Activated CD8-positive, alpha-beta memory T cell treated with anti-CD3 and anti-CD28 coated beads, Interleukin-2, amount 10 ng/mL, durations not matched to agents 7 days and 5 days (primary cell): ENCODE results near the gene POP4. TPM values are rescaled to one million over a fixed set of nuclear protein-coding genes. Genes with fewer than 3 reads are reported as not detected.

Experiments
- ATAC-seq: fragments of 150-1000 bp; cut with Tn5 transposase; one replicate; pipeline ENCODE4 v1.10.0; 2021; ENCODE audit warnings: moderate library complexity
- CTCF ChIA-PET: fragments of 350-600 bp; sonication (Branson Sonifier 250); formaldehyde crosslinking; loops from one replicate; lab custom pipeline; 2021; ENCODE audit warnings: antibody characterized with exemption; lab: Charles Lee
- DNase-seq: peaks from one replicate; pipeline ENCODE4 v3.0.0-alpha.2; 2020
- H3K27ac Mint-ChIP-seq: one replicate; pipeline ENCODE4 v1.8.0; 2021; ENCODE audit warnings: mild to moderate bottlenecking, mixed read lengths
- H3K27me3 Mint-ChIP-seq: one replicate; pipeline ENCODE4 v1.8.0; 2021; ENCODE audit warnings: mixed read lengths
- H3K36me3 Mint-ChIP-seq: one replicate; pipeline ENCODE4 v1.8.0; 2021; ENCODE audit warnings: mild to moderate bottlenecking, mixed read lengths
- H3K4me1 Mint-ChIP-seq: one replicate; pipeline ENCODE4 v1.8.0; 2021; ENCODE audit warnings: mixed read lengths
- H3K4me3 Mint-ChIP-seq: one replicate; pipeline ENCODE4 v1.8.0; 2021; ENCODE audit warnings: mild to moderate bottlenecking, moderate library complexity, mixed read lengths
- H3K9me3 Mint-ChIP-seq: one replicate; pipeline ENCODE4 v1.8.0; 2022; ENCODE audit warnings: low read depth, mixed read lengths
- total RNA-seq, 2 experiments: library from RNA; stranded (reverse); gene quantifications; one replicate each; pipeline ENCODE4 v1.2.3, GENCODE V29; 2021

The POP4 gene
- total RNA-seq, 2 experiments from 2014 or later, result 96.6 to 106 TPM

DNA sequence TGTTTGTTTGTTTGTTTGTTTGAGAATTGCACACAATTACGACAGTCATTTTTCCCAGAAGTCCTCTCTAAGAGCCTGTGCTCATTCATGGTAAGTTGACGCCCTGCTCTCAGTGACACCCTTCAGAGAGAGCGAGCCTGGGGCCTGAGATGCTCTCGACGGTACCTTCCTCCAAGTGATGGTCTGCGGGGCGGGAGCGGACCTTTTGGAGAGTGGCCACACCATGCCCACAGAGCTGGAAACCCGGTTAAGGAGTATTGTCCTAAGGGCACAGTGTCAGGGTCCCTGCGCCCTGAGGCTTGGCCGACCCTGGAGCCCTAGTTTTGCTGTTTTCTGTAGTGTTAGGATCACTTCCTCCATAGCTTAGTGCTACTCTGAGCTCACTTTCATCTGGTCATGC lies 3.6 kb downstream of the POP4 start:
- CTCF ChIA-PET, result interaction anchor here (1.2 to 8.6 kb wide), 12 partner anchors 13 to 112 kb away, joined by 4 to 171 read pairs (median 15); partner anchors contain the start of genes C19orf12 and PLEKHF1
- peak overlapping the region; percentile 81 for H3K27ac Mint-ChIP-seq
- H3K4me3 Mint-ChIP-seq, result no peak overlapping the region
- H3K36me3 Mint-ChIP-seq, result peaks cover 28% of the 10 kb centered on the region
- ATAC-seq, result no peak
- H3K27me3 Mint-ChIP-seq, result no peaks in the 10 kb centered on the region
- H3K9me3 Mint-ChIP-seq, result no peaks in the 10 kb centered on the region
- peaks cover 38% of the 10 kb centered on the region for H3K4me1 Mint-ChIP-seq
- no peak for DNase-seq

DNA sequence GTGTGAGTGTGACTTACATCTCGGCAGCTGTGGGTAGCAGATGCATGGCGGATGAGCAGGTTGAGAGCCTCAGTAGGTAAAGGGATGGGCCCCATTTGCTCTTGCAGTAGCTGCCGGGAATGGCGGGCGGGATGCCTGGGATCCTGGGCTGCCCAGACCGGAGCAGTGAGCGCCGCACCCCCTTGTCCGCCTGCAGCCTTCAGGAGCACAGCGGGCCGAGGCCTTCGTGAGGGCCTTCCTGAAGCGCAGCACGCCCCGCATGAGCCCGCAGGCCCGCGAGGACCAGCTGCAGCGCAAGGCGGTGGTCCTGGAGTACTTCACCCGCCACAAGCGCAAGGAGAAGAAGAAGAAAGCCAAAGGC lies 4.1 kb downstream of the POP4 start:
- H3K9me3 Mint-ChIP-seq, result no peaks in the 10 kb centered on the region
- H3K4me3 Mint-ChIP-seq, result peak overlapping the region; percentile 54
- no peak for ATAC-seq
- peaks cover 35% of the 10 kb centered on the region for H3K4me1 Mint-ChIP-seq
- H3K36me3 Mint-ChIP-seq, result peaks cover 32% of the 10 kb centered on the region
- CTCF ChIA-PET, result interaction anchor here (0.6 to 8.6 kb wide), 25 partner anchors 13 to 198 kb away, joined by 3 to 171 read pairs (median 7); partner anchors contain the start of genes C19orf12 and PLEKHF1
- no peaks in the 10 kb centered on the region for H3K27me3 Mint-ChIP-seq
- H3K27ac Mint-ChIP-seq, result peak overlapping the region; percentile 81
- no peak for DNase-seq

DNA sequence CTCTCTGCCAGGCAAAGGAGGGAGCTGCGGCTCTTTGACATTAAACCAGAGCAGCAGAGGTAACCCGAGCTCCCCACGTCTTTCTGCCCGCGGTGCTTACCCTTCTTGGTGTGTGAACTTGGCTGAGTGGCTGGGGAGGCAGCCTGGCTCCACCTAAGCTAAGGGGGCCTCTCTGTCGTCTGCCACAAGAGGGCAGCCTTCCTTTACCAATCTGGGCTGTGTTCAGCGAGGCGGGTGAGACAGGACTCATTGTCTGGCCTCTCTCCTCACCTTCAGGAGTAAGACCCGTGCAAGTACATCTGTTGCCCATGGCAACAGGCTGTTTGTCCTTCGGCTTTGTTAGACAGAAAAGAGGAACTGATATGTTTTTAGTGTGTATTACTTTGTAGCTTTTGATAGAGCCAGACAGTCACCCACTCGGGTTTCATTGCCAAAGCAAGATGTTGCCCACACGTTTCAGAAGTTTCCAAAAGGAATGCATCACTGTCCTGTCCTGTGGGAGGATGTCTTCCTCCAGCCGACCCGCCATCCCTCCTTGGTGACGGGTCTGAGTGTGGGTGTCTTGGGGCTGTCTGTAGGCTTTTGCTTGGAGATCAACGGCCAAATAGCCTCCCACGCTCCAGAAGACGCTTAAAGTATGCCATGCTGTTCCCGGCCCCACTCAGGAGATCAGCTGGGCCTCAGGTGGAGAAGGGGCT lies 4.6 kb downstream of the POP4 start:
- peak; percentile 93 for DNase-seq
- no peaks in the 10 kb centered on the region for H3K27me3 Mint-ChIP-seq
- peak overlapping the region; percentile 81 for H3K27ac Mint-ChIP-seq
- ATAC-seq, result peak; percentile 76
- no peak overlapping the region for H3K4me3 Mint-ChIP-seq
- H3K4me1 Mint-ChIP-seq, result peaks cover 35% of the 10 kb centered on the region
- H3K9me3 Mint-ChIP-seq, result no peaks in the 10 kb centered on the region
- CTCF ChIA-PET, result interaction anchor here (0.6 to 8.6 kb wide), 27 partner anchors 12 to 198 kb away, joined by 3 to 171 read pairs (median 7); partner anchors contain the start of genes C19orf12 and PLEKHF1
- peaks cover 37% of the 10 kb centered on the region for H3K36me3 Mint-ChIP-seq

DNA sequence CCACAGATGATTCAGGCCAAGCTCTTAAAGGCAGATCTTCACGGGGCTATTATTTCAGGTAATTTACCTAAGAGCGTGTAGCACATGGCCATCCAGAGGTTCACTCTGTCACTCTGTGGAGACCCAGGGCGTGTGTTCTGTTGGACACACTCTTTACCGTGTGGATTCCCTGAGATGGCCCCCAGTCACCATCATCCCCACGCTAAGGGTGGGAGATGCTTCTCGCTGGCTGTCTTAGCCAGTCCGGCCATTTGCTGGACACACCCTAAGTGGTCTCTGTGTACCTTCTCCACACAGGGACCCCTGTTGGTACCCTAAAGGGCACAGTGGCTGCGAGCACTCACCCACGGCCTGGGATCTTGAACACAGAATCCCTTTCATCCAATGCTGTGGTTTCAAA lies 6.0 kb downstream of the POP4 start:
- H3K27ac Mint-ChIP-seq, result peak overlapping the region; percentile 35
- no peak for ATAC-seq

DNA sequence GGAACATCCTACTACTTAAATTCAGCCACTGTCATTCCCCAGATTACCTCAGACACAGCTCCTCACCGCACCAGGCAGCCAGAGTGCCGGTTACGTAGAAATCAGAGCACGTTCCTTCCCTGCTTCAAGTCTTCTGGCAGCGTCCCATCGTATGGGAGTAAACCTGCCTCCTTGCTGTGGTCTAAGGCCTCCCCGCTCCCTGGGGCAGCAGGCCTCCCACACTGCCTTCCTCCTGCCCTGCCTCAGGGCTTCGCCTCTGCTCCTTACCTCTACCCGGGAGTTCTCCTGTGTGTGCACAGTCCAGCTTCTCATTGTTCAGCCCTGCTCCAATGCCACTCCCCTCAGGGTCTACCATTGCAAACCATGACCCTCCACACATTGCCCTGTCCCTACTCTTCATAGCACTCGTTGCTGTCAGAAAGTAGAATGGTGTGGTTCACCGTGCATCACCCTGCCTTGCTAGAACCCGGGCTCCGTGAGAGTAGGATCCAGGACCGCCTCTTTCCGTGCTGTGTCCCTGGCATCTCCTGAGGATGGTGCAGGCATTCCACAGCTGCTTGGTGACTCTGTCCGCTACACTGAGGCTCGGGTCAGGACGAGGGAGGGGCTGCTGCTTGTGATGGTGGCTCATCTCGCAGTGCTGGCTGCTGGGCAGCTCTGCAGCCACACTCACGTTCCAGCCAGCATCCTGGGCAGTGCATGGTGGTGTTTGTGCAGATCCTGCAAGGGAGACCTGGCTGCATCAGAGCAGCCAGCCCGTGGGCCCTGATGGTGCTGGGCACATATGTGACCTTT lies 6.9 kb downstream of the POP4 start:
- Mint-ChIP-seq H3K27me3 (no peaks in the 10 kb centered on the region), H3K27ac (no peak overlapping the region), H3K4me3 (no peak overlapping the region), H3K4me1 (peaks cover 25% of the 10 kb centered on the region), H3K9me3 (no peaks in the 10 kb centered on the region), H3K36me3 (peaks cover 40% of the 10 kb centered on the region)
- DNase-seq (no peak), ATAC-seq (no peak)
- CTCF ChIA-PET, result interaction anchor here (1.4 to 8.6 kb wide), 5 partner anchors 10 to 101 kb away, joined by 4 to 171 read pairs (median 153); partner anchors contain the start of gene C19orf12

More for the DNA sequence above, 6.0 kb downstream of the POP4 start:
- Mint-ChIP-seq H3K27me3 (no peaks in the 10 kb centered on the region), H3K4me1 (peaks cover 29% of the 10 kb centered on the region), H3K36me3 (peaks cover 40% of the 10 kb centered on the region), H3K9me3 (no peaks in the 10 kb centered on the region), H3K4me3 (no peak overlapping the region)
- CTCF ChIA-PET, result interaction anchor here (2.0 to 8.6 kb wide), 7 partner anchors 11 to 118 kb away, joined by 6 to 171 read pairs (median 74); partner anchors contain the start of genes C19orf12 and PLEKHF1
- DNase-seq, result no peak

DNA sequence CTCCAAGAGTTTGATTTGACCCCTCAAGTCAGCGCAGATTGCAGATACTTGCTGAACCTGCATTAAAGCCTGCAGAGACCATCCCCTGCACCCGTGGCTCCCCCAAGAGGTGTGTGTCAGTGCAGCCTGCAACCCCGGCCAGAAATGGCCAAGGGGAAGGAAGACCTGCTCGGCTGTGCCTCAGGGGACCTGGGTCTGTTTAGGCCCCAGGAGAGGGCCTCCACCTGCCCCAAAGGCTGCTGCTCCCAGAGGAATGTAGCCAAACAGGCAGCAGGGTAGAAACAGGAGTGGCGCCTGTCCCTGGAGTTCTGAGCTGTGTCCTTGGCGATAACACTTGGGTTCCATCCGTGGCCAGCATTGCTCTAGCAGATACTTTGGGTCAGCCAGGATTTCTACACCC lies 8.0 kb downstream of the POP4 start:
- Mint-ChIP-seq H3K36me3 (peaks cover 38% of the 10 kb centered on the region), H3K9me3 (no peaks in the 10 kb centered on the region), H3K27ac (no peak overlapping the region), H3K4me3 (no peak overlapping the region), H3K4me1 (peaks cover 23% of the 10 kb centered on the region), H3K27me3 (no peaks in the 10 kb centered on the region)
- no peak for DNase-seq
- CTCF ChIA-PET, result interaction anchor here (1.4 kb wide), 3 partner anchors 7 to 77 kb away, joined by 4 to 6 read pairs (median 4); partner anchors contain the start of gene POP4
- ATAC-seq, result no peak

DNA sequence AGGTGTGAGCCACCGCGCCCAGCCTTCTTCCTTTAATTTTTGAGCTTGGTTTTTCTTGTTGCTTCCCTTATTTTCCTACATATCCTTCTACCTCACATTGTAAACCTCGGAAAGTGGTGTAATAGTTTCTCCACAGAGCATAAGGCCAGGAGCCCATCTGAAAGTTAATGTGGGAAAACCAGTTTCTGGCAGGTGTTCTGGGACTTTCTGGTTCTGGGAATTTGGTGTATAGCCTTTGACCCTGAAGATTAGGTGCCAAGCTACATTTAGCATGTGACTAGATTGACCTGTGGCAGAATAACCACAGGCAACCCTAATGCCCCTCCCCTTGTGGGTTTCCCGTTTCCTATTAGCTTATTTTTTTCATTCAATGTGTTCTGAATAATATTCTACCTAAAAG lies 8.7 kb downstream of the POP4 start:
- DNase-seq (no peak), ATAC-seq (no peak)
- CTCF ChIA-PET, result interaction anchor here (0.7 to 1.4 kb wide), 5 partner anchors 8 to 76 kb away, joined by 3 to 6 read pairs (median 4); partner anchors contain the start of gene POP4
- Mint-ChIP-seq H3K4me1 (peaks cover 18% of the 10 kb centered on the region), H3K4me3 (no peak overlapping the region), H3K9me3 (no peaks in the 10 kb centered on the region), H3K27ac (no peak overlapping the region), H3K36me3 (peaks cover 38% of the 10 kb centered on the region), H3K27me3 (no peaks in the 10 kb centered on the region)

DNA sequence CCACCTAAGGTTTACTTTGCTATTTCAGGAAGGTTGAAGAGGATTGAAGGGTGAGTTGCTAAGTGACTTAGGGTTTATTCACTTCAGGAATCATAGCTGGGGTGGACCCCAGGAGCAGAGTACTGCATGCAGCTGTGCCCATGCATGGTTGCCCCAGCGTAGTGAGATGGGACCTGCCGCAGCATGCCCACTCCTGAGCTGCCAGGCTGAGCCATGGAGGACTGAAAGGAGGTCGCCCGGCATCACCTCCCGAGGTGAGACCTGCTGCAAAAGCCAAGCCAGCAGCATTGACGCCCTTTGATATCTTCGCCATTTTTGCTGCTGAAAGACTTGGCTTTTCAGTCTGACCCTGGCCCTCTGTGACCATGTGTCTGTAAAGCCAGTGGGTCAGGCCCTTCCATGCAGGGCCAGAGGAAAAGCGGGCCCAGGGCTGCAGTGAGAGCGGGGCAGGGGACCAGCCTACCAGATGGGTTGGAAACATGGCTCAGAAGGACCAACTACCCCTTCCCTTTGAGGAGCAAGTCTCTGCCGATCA lies 9.9 kb downstream of the POP4 start:
- no peak for ATAC-seq
- DNase-seq, result no peak
- H3K36me3 Mint-ChIP-seq, result peaks cover 33% of the 10 kb centered on the region
- CTCF ChIA-PET, result interaction anchor here (1.3 to 14.7 kb wide), 2 partner anchors 48 to 74 kb away, joined by 5 to 196 read pairs; partner anchors contain the start of gene PLEKHF1
- peaks cover 17% of the 10 kb centered on the region for H3K4me1 Mint-ChIP-seq
- no peaks in the 10 kb centered on the region for H3K27me3 Mint-ChIP-seq
- H3K4me3 Mint-ChIP-seq, result no peak overlapping the region
- H3K27ac Mint-ChIP-seq, result no peak overlapping the region
- no peaks in the 10 kb centered on the region for H3K9me3 Mint-ChIP-seq

DNA sequence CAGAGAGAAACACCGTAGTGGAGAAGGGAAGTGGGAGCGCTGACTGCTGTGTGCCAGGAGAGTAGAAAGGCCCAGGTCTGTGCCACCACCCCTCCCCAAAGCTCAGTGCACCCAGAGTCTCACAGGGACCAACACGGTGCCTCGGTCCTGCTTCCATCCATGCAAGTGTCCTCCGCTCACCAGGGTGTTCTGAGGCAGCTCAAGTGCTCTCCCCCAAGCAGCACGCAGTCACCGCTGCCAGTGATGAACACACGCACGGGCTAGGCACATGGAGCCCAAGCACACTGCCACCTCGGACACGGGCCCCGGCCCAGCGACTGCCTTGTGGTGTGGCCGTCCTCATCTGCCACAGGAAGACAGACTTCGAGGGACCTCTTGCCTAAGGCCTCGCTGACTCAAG lies 10.5 kb downstream of the POP4 start:
- Mint-ChIP-seq H3K4me1 (peaks cover 20% of the 10 kb centered on the region), H3K9me3 (no peaks in the 10 kb centered on the region), H3K27ac (no peak overlapping the region), H3K27me3 (no peaks in the 10 kb centered on the region), H3K36me3 (peaks cover 30% of the 10 kb centered on the region), H3K4me3 (no peak overlapping the region)
- DNase-seq, result no peak
- no peak for ATAC-seq
- CTCF ChIA-PET, result interaction anchor here (0.7 to 14.7 kb wide), 5 partner anchors 9 to 100 kb away, joined by 3 to 196 read pairs (median 5); partner anchors contain the start of gene PLEKHF1

DNA sequence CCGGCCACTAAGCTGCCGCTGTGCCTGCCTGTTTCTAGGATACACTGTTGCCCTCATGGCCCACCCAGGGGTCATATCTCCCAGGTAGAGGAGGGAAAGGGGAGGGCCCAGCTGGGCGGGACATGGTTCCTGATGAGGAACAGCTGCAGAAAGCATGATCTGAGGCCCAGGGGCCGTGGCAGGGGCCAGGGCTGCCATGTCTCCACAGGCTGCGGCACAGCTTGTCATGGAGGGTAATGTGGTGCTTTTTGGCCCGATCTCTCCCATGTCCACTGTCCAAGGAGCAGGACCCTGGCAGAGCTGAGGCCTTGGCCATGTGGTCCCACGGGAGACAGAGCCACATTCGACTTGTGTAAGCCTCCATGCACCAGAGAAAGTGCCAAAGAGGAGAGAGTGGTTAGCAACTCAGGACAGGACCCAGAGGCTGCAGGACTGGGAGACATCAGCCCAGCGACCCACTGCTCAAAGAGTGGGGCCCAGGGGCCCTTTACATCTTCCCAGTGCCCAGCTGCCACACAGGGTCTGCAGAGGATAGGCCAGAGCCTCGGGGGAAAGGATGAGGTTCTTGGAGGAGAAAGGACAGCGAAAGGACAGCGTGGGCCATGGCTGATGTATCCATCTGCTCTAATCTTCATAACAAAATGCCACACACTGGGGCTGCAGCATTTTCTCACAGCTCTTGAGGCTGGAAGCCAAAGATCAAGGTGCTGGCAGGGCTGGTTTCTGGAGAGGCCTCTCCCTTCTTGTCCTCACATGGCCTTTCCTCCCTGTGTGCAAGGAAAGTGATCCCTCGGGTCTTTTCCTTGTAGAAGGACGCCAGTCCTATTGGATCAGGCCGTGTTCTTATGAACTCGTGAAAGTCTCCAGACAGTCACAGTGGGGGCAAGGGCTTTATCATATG lies 11.5 kb downstream of the POP4 start:
- Mint-ChIP-seq H3K4me3 (no peak overlapping the region), H3K4me1 (peaks cover 28% of the 10 kb centered on the region), H3K36me3 (peaks cover 22% of the 10 kb centered on the region), H3K27me3 (no peaks in the 10 kb centered on the region), H3K27ac (peak overlapping the region; percentile 48), H3K9me3 (no peaks in the 10 kb centered on the region)
- DNase-seq (no peak), ATAC-seq (no peak)
- CTCF ChIA-PET, result interaction anchor here (0.7 to 14.7 kb wide), 6 partner anchors 10 to 99 kb away, joined by 3 to 196 read pairs (median 4); partner anchors contain the start of gene PLEKHF1

DNA sequence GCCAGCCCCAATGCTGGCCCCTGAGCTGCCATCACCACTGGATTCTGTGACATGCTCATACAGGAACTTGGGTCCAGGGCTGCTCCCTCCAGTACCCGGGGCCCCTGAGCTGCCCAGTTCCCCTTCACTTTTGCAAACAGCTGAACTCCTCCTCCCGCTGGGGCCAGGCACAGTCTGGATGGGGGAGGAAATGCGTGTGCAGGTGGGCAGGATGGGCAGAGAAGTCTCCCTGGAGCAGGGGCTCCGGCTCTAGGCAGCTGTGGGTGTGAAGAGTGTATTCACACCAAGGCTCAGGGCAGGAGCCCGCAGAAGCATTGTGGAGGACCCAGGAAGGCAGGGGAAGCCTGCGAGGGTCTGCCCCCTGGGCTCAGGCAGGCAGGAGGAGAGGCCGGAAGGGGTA lies 12.4 kb downstream of the POP4 start:
- Mint-ChIP-seq H3K4me3 (no peak overlapping the region), H3K36me3 (peaks cover 17% of the 10 kb centered on the region), H3K27me3 (no peaks in the 10 kb centered on the region), H3K9me3 (no peaks in the 10 kb centered on the region), H3K4me1 (peaks cover 36% of the 10 kb centered on the region), H3K27ac (no peak overlapping the region)
- CTCF ChIA-PET, result interaction anchor here (0.8 to 14.7 kb wide), 7 partner anchors 9 to 98 kb away, joined by 3 to 196 read pairs (median 8); partner anchors contain the start of genes PLEKHF1 and POP4
- ATAC-seq, result no peak
- DNase-seq, result no peak

DNA sequence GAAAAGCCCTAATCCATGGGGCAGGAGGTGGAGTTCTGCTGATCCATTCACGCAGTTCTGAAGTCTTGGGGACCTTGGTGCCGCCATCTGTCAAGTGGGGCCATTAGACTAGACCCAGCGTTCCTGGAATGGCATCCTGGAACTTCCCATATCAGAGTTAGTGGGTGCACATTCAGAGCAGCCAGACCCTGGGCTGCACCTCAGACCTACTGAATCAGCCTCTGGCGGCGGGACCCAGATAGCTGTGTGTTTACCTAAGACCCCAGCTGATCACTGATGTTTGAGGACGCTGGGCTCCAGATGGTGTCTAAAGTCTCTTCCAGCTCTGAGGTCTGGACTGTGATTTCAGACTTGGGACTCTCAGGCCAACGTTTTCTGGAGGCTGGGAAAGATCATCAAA lies 12.8 kb downstream of the POP4 start:
- Mint-ChIP-seq H3K4me3 (no peak overlapping the region), H3K9me3 (no peaks in the 10 kb centered on the region), H3K27me3 (no peaks in the 10 kb centered on the region), H3K36me3 (peaks cover 16% of the 10 kb centered on the region), H3K4me1 (peaks cover 40% of the 10 kb centered on the region), H3K27ac (no peak overlapping the region)
- DNase-seq (no peak), ATAC-seq (no peak)
- CTCF ChIA-PET, result interaction anchor here (0.7 to 14.7 kb wide), 10 partner anchors 10 to 99 kb away, joined by 3 to 196 read pairs (median 8); partner anchors contain the start of genes PLEKHF1 and POP4
